Measurements from ENCODE around the gene NDUFAF7. TPM values are rescaled to one million over a fixed set of nuclear protein-coding genes. Genes with fewer than 3 reads are reported as not detected.

NDUFAF7 gene, protein sequence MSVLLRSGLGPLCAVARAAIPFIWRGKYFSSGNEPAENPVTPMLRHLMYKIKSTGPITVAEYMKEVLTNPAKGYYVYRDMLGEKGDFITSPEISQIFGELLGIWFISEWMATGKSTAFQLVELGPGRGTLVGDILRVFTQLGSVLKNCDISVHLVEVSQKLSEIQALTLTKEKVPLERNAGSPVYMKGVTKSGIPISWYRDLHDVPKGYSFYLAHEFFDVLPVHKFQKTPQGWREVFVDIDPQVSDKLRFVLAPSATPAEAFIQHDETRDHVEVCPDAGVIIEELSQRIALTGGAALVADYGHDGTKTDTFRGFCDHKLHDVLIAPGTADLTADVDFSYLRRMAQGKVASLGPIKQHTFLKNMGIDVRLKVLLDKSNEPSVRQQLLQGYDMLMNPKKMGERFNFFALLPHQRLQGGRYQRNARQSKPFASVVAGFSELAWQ
- 10 to 100 TPM; 15.2 to 22.3 TPM for total RNA-seq

- TF ChIP-seq, protein P1, sequence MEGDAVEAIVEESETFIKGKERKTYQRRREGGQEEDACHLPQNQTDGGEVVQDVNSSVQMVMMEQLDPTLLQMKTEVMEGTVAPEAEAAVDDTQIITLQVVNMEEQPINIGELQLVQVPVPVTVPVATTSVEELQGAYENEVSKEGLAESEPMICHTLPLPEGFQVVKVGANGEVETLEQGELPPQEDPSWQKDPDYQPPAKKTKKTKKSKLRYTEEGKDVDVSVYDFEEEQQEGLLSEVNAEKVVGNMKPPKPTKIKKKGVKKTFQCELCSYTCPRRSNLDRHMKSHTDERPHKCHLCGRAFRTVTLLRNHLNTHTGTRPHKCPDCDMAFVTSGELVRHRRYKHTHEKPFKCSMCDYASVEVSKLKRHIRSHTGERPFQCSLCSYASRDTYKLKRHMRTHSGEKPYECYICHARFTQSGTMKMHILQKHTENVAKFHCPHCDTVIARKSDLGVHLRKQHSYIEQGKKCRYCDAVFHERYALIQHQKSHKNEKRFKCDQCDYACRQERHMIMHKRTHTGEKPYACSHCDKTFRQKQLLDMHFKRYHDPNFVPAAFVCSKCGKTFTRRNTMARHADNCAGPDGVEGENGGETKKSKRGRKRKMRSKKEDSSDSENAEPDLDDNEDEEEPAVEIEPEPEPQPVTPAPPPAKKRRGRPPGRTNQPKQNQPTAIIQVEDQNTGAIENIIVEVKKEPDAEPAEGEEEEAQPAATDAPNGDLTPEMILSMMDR (IDR thresholded peaks at IDR 0.05) = no peak
- DNase-seq (ENCODE audit: low spot score) (peak; percentile 62), ATAC-seq (ENCODE audit: insufficient number of reproducible peaks, low FRiP score, low read depth) (peak; percentile 89)
- Histone ChIP-seq H3K4me1 (ENCODE audit: control insufficient read depth in 1 of 2, low read depth in 2 of 2) (peaks cover 20 to 47% of the 10 kb centered on the region in 2 donors), H3K9me3 (no peaks in the 10 kb centered on the region), H3K27ac (peak within 1 kb of the TSS; percentile 92 to 96), H3K27me3 (replicated peaks; ENCODE audit: insufficient read depth) (no peaks in the 10 kb centered on the region), H3K4me3 (peak within 1 kb of the TSS; percentile 99), H3K36me3 (no peaks in the 10 kb centered on the region)
Measured at GRCh38 chr2:37231241-37232130, at the start of gene NDUFAF7, which contains the start of gene CEBPZ. Gene NDUFAF7, plus strand, starts transcription at chr2:37231658. Its CDS starts 48 bp downstream, at chr2:37231706. Gene CEBPZ, minus strand, starts transcription at chr2:37231596. Its CDS starts 29 bp downstream, at chr2:37231567.

- ATAC-seq (ENCODE audit: insufficient number of reproducible peaks, low FRiP score, low read depth) (no peak), DNase-seq (ENCODE audit: low spot score) (no peak)
- Histone ChIP-seq H3K9me3 (no peaks in the 10 kb centered on the region), H3K27ac (no peak overlapping the region), H3K36me3 (no peaks in the 10 kb centered on the region), H3K4me3 (no peak overlapping the region), H3K27me3 (replicated peaks; ENCODE audit: insufficient read depth) (no peaks in the 10 kb centered on the region), H3K4me1 (ENCODE audit: control insufficient read depth in 1 of 2, low read depth in 2 of 2) (no peaks in the 10 kb centered on the region)
- TF ChIP-seq, protein P1 (IDR thresholded peaks at IDR 0.05) = no peak
Measured at GRCh38 chr2:37181726-37182684, 49.5 kb upstream of the NDUFAF7 start.

DNA sequence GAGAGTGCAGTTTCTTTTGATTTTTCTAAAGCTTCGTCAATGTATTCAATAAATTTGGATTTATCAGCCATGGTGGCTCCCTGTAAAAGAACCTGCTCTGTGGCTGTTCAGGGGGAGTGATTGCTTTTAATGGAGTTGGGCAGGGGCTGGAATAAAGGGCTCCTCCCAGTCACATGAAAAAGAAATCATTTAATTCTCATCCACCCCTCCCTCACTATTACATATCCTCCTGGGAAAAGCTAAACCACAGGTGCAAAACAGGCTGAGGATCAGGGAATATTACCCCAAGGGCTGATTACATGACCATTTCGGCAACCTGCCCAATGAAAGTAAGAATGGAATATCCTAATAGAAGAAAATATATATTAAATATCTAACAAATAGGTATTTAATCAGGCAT is 42.9 kb upstream of the NDUFAF7 start, which contains the start of gene SULT6B1:
TSS of gene SULT6B1 (minus strand) at position 101 of the 400 bp plus-strand sequence. CDS start at position 71, 30 bp downstream.
- ATAC-seq (ENCODE audit: insufficient number of reproducible peaks, low FRiP score, low read depth) (no peak), DNase-seq (ENCODE audit: low spot score) (no peak)
- Histone ChIP-seq H3K4me3 (no peak within 1 kb of the TSS), H3K4me1 (ENCODE audit: control insufficient read depth in 1 of 2, low read depth in 2 of 2) (peaks cover 0 to 4% of the 10 kb centered on the region in 2 donors), H3K27ac (no peak within 1 kb of the TSS), H3K27me3 (replicated peaks; ENCODE audit: insufficient read depth) (no peaks in the 10 kb centered on the region), H3K36me3 (no peaks in the 10 kb centered on the region), H3K9me3 (no peaks in the 10 kb centered on the region)
- TF ChIP-seq, protein P1 (IDR thresholded peaks at IDR 0.05) = no peak

- no peak for DNase-seq (ENCODE audit: low spot score)
- no peak for ATAC-seq (ENCODE audit: insufficient number of reproducible peaks, low FRiP score, low read depth)
- Histone ChIP-seq H3K36me3 (no peaks in the 10 kb centered on the region), H3K9me3 (no peaks in the 10 kb centered on the region), H3K4me1 (ENCODE audit: control insufficient read depth in 1 of 2, low read depth in 2 of 2) (peaks cover 0 to 4% of the 10 kb centered on the region in 2 donors), H3K27ac (no peak overlapping the region), H3K4me3 (no peak overlapping the region), H3K27me3 (replicated peaks; ENCODE audit: insufficient read depth) (no peaks in the 10 kb centered on the region)
- TF ChIP-seq, protein P1 (IDR thresholded peaks at IDR 0.05) = no peak
Measured at GRCh38 chr2:37189452-37190153, 41.9 kb upstream of the NDUFAF7 start.

All from thoracic aorta (tissue), 2 donors.